Measurements from ENCODE around the gene RTF1.

RTF1 gene

DNA sequence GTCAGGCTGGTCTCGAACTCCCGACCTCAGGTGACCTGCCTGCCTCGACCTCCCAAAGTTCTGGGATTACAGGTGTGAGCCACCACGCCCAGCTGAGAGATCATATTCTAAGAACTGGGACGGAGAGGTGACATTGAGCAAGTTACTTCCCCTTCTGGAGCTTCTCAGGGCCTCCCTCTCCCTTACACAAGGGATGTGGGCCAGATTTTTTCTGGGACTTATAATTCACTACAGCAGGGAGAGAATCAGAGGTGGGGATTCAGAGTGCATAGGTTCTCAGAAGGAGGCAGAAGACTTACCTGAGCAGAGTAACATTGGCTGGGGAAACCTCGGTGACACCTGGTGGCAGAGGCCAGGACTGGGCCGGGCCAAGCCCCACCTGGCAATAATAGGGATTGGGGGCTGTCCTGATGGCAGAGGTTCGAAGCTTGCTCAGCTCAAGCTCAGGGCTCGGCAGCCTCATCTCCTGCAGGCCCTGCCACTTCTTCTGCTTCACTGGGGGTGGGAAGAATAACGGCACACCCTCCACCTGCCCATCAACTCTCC is 90.0 kb downstream of the RTF1 start:
- DNase-seq (ENCODE audit: low read depth) = no peak

GRCh38 chr15:41507820-41508290 is 91.0 kb downstream of the RTF1 start:
- no peak for DNase-seq (ENCODE audit: low read depth)

DNA sequence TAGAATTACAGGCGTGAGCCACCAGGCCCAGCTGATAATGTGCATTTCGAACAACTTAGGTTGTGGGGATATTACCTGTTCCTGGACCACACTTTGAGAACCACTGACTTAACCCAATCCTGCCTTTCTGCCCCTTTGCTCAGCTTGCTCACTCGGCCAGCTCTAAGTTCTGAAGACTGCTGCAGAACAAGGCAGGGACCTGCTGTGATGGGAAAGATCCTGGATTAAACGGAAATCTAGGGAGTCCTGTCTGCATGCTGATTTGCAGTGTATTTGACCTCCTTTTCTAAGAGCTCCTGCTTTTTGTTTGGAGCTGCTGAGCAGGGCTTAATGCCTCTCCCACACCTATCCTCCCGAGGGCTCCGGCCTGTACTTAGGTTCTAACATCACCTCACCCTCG is 93.8 kb downstream of the RTF1 start:
- no peak for DNase-seq (ENCODE audit: low read depth)

DNA sequence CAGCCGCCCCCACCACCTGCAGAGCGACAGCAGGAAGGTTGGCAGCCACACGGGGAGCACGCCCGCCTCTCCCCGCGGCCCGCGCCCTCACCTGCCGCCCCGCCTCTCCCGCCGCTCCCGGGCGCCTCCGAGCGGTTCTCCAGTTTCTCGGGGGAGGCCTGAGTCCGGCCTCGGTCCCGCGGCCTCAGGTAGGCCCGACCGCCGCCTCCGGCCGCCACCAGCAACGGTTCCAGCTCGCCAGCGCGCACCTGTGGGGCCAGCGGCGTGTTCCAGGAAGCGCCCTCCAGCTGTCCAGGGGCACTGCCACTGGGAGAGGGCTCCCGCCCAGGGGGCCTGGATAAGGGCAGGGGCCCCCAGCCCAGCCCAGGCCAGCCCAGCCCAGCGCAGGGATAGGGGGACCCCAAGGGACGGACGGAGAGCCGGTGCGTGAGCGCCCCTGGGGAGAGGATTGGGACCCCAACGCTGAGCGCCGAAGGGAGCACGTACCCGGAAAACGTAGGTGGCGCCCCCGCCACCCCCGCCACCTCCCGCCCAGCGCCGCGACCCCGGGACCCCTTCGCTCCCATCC is 94.5 kb downstream of the RTF1 start:
- DNase-seq (ENCODE audit: low read depth) = no peak

DNA sequence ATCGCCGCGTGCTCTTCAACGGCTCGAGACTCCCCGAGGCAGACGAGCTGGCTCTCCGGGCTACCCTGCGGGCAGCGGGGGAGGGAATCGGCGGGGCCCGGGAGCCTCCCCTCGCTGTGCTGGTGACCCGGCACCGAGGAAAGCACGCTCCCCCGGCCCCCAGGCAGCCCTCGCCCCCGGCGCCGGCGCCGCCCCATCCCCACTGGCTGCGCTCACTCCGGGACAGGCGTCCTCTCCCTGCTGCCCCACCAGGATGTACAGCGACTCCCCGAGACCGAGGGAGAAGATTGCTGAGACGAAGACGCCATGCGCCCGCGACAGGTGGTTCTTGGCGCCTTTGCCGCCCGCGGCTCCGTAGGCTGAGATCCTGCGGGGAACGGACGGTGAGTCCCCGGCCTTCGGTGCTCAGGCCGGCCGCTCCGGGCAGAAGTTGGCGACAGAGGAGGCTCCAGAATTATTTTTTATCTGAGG is 95.0 kb downstream of the RTF1 start:
- no peak for DNase-seq (ENCODE audit: low read depth)

- DNase-seq (ENCODE audit: low read depth) = no peak
These were observed 95.6 kb downstream of the RTF1 start for GRCh38 chr15:41512512-41512939.

GRCh38 chr15:41512940-41513505 is 96.1 kb downstream of the RTF1 start:
- DNase-seq (ENCODE audit: low read depth) = no peak

DNA sequence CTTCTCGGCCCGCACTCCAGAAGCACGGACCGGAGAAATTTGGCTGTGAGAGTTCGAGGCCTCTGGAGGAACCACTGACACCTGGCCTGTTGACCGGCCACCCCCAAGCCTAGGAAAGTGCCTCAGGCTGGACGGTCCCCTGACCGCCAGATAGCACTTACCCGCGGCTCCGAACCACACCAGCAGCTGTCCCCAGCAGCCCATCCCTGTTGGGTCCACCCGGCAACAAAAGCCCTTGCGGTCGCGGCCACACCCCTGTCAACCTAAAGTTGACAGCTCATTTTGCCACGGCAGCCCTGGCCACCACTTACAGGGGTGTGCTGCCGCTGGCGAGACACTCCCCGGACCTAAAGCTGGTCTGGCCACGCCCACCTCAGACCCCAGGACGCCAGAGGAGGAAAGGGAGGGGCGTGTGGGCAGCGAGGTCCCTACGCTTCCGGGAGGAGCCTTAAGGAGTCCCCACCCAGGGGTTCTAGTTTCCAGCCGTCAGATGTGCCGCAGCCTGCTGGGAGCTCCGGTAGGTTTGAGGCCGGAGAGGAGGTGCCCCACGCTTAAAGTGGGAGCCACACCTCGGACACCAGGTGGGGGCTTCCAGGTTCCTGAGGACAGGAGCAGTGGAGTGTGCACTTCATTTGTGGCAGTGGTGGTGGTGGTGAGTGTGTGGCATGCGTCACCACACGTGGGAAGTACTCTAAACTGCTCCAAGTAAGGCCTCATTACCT is 96.8 kb downstream of the RTF1 start, which contains the start of gene LTK:
TSS of gene LTK (minus strand) at position 322 of the 722 bp plus-strand sequence. CDS start at position 204, 118 bp downstream.
- DNase-seq (ENCODE audit: low read depth) = no peak

- no peak for DNase-seq (ENCODE audit: low read depth)
These were observed 101.1 kb downstream of the RTF1 start for GRCh38 chr15:41517895-41518449.

- no peak for DNase-seq (ENCODE audit: low read depth)
These were observed 103.7 kb downstream of the RTF1 start for GRCh38 chr15:41520636-41521035.

GRCh38 chr15:41521614-41522013 is 104.7 kb downstream of the RTF1 start:
- no peak for DNase-seq (ENCODE audit: low read depth)

DNA sequence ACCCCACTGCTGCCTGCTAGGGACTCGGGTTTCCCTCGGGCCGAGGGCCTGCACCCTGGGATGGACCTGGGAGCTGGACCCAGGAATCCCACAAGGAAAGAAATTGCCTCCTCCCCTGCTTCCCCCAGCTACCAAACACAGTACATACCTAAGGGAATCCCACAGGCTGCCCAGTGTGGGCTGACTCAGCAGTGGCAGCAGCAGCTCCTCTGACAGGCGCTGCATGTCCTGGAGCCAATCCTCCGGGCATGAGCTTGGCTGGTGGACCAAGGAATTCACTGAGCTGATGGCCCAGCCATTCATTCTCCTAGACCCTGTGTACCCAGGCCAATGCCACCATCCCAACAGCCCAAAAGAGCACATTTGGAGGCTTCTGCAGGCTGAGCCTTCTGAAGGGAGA is 106.2 kb downstream of the RTF1 start:
- DNase-seq (ENCODE audit: low read depth) = no peak

DNA sequence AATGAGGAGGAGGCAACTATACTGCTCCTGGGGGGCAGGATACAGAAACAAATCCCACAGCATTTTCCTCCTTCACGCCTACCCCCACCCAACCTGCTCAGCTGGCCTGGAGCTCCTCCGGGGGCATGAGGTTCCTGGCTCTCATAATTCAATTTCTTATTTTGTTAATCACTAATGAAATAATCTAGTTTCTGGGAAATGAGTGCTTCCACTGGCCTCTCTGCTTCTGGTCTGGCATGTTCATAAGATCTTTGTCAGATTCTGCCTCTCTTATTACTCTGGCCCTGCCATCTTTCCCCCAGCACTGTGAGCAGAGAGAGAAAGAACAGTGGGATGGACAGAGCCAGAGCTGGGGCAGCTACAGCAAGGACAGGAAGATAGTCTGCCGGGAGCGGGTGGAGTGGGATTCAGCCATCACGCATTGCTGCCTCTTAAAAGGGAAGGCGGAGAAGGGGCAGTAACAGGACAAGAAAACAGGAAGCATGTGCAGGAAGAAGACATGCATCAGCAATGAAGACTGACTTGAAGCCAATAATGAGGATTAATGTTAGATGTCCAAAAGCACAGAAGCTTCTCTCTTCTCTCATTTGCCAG is 113.6 kb downstream of the RTF1 start:
- no peak for DNase-seq (ENCODE audit: low read depth)
